NCI-H1092 treated with DMSO at 0.1 percent for 48 hours (cell line): ENCODE data around the gene ANO2.

ENCODE experiments used
- DNase-seq: peaks from one replicate; lab custom pipeline; 2025; lab: John Stamatoyannopoulos, UW

The ANO2 gene

DNA sequence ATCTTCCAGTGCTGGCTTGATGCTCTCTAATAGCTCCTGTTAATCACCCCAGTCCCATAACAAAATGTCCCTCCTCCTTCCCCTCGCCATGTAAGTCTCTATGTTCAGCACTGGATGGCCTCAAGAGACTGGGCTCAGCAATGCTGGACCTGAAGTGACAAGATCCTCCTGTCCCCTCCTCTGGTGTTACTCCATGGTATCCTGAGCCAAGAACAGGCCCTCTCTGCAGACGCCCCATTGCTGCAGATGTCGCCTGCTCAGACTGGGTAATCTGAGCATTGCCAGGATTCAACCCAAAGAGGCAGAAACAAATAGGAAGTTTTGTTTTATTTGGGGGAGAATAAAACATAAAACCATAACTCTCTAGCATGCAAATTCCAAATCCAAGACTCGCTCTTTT, 363.4 kb downstream of the ANO2 start:
- no peak for DNase-seq

DNA sequence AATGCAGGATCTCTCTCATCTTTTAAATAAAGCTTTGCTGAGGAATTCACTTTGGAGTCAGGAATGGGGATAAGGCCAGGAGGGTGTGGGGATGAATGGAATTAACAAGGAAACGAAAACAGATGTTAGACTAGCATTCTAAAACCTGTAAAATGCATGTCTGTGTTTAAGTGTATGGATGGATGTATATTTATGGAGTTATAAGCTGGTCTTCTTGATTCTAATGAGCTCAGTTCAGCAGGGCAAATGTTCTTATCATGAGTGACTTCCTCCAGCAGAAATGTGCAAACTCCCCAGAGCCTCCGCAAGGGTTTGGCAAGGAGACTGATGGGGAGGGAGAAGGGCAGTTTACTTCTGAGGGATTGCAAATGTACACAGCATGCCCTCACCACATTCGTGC, 364.0 kb downstream of the ANO2 start:
- DNase-seq, result no peak

DNA sequence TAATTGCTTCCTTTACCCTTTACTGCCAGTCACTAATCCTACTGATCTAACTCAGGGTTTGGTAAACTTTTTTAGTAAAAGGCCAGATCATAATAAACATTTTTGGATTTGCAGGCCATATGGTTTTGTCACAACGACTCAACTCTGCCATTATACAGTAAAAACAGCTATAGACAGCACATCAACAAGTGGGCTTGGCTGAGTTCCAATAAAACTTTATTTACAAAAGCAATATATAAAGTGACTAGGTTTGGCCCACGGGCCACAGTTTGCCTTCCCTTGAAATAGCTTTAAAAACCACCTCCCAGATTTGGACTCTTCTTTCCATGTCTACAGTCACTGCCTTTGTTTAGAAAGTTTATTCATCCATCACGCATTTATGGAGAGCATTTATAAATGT, 366.3 kb downstream of the ANO2 start:
- no peak for DNase-seq

DNA sequence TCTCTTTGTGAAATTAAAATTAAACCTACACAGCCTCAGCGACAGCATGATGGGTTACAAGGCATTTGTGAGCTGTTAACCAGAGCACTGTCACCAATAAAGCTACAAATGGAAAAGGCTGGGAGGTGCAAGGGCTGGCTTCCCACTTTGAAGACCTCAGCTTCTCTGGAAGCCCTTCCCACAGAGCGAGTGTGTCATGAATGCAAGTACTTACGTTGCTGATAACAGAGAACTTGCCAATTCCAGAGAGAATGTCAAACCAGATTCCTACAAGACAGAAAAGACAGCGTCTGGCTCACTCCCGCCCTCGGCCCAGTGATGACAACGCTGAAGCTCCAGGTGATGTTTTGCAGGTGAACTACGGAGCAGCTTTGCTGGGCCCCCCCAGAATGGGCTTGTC, 367.3 kb downstream of the ANO2 start:
- no peak for DNase-seq

DNA sequence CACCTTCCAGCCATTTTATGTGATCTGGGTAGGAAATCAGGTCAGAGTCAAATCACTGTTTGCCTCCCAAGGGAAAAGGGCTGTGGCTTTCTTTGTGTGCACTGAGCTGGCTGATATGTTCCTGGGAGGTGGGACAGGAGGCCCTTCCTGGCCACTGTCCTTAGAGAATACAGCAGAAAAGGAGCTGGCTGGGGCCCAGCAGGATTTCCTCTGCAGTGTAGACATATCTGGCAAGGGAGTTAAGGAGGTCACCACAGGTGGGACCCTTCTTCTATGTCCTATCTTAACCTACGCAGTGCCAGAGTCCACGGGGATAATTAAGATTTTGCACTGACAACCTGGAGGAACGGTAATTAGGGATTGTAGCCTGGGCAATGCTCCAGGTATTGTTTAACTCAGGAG, 367.8 kb downstream of the ANO2 start:
- DNase-seq, result no peak

- no peak for DNase-seq
Observed at GRCh38 chr12:5575987-5576386, 369.1 kb downstream of the ANO2 start.

DNA sequence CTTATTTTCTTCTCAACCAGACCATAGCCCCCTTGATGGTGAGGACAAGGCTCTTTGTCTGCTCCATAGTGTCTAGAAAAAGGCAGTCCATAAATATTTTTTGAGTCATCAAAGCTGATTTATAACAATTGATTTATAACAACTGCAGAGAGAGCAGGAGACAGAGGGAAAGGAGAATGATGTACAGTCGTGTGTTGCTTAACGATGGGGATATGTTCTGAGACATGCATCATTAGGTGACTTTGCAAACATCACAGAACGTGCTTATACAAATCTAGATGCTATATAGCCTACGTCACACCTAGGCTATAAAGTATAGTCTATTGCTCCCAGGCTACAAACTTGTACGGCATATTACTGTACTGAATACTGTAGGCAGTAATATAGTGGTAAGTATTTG, 369.8 kb downstream of the ANO2 start:
- no peak for DNase-seq

DNA sequence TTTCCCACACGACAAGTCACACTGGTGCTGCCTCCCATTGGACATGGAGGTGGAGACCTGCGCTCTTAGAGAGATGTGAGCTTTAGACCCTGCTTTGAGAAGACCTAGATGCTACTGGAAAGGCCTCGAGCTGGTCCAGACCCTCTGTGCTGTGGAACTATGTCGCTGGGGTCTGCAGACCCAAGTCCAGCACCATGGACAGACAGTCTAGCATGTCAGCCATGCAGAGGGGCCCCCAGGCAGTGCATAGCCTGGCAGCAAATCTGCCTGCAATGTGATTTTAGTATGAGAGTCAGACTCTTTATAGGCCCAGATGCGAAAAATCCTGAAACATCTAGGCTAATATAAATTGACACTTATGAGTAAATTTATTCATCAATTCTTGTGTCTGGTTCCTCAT, 371.7 kb downstream of the ANO2 start:
- DNase-seq, result no peak

DNA sequence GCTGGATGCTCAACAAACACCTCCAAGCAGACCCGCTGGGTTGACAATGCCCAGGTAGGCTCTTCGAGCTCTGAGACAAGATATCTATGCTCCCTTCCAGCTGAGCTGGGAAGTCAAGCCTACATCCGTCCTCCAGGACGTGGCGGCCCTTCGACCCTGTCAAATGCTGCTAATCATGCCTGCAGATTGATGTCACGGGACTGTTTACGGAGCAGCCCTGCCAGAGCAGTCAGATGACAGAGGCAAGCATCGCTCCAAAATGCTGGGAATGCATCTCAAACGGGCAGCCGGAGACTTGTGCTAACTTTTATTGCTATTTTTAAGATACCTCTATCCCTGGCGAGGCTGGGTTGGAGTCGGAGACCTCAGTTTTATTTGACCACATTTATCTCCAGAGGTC, 373.9 kb downstream of the ANO2 start:
- no peak for DNase-seq

DNA sequence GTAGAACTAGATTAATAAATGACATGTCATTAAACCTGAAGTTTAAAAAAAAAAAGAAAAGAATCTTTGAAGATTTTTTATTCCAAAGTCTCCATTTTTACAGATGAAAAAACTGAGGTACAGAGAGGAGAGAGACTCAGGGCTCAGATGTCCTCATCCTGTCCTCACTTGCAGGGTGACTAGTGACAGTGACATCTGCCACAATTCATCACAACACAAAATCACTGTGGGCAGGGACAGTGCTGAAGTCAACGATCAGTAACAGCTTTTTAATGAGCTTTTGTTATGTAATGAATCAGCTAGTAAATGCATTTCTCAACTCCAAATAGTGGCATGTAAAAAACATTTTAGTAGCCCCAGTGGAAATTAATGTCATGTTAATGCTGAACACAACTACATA, 374.6 kb downstream of the ANO2 start:
- DNase-seq, result no peak

GRCh38 chr12:5568325-5568981, 376.6 kb downstream of the ANO2 start:
- no peak for DNase-seq

DNA sequence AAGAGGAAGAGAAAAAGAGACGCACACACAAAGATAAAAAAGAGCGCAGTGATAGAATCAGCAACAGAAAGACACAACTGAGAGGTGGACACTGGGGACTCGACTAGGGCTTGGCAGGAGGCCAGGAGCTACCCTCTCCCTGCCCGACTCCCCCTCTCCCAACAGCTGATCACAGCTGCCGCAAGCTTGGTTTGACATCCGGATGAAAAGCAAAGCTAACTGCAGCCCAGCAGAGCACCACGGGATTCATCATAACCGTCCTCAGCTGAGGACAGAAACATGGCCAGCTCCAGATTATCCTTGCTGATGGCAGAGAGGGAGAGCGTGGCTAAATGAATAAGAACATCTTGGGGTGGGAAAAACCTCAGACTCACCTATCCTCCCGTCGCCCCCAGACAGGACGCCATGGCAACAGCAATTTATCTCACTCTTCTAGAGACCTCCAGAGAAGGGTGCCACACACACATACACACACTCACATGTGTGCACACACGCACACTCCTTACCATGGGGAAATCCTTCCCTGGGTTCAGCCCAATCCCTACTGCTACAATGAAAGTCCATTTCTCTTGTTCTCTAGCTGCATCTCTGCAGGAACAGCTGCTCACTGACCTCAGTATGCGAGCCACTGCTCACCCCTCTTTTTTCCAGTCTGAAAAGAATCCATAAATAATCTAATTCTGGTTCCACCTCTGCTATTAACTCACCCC, 377.9 kb downstream of the ANO2 start:
- DNase-seq, result peak; percentile 69

- no peak for DNase-seq
Observed at GRCh38 chr12:5565933-5566599, 379.0 kb downstream of the ANO2 start.

DNA sequence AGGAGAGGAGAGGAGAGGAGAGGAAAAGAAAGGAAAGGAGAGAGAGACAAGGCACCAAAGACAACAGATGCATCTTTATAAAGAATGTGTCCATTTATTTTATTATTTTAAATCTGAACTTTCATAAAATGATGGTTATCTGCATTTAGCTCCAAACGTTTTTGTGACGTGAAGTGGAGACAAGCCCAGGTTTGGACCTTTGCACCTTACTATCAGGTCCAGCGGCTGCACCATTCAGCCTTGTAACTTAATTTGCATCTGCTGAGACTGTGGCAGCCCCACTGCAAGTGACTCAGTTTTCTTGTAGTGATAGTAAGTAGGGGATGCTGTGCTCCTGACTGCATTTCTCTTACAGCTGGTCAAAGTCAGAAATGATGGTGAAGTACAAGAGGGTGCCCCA, 382.5 kb downstream of the ANO2 start:
- no peak for DNase-seq

- DNase-seq, result no peak
Observed at GRCh38 chr12:5561846-5562245, 383.2 kb downstream of the ANO2 start.

- no peak for DNase-seq
Observed at GRCh38 chr12:5561057-5561456, 384.0 kb downstream of the ANO2 start.

- DNase-seq, result no peak
Observed at GRCh38 chr12:5560265-5560664, 384.8 kb downstream of the ANO2 start.

DNA sequence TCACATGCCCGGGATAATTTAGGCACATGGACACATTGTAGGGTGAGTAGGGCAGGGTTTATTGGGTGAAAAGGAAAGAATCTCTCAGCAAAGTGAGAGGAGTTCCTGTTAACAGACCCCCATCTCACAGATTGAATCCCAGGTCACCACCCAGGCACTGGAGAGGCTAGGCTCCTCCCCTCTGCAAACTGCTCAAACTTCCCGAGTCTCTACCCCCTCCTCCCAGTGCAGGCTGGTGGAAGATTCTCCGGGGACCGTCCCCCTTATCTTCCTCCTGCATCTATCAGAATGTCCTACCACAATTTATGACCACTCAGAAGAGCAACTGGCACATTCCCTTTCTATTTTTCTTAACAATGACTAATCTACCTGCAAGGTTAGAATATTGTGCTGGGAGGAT, 387.2 kb downstream of the ANO2 start:
- DNase-seq, result no peak

DNA sequence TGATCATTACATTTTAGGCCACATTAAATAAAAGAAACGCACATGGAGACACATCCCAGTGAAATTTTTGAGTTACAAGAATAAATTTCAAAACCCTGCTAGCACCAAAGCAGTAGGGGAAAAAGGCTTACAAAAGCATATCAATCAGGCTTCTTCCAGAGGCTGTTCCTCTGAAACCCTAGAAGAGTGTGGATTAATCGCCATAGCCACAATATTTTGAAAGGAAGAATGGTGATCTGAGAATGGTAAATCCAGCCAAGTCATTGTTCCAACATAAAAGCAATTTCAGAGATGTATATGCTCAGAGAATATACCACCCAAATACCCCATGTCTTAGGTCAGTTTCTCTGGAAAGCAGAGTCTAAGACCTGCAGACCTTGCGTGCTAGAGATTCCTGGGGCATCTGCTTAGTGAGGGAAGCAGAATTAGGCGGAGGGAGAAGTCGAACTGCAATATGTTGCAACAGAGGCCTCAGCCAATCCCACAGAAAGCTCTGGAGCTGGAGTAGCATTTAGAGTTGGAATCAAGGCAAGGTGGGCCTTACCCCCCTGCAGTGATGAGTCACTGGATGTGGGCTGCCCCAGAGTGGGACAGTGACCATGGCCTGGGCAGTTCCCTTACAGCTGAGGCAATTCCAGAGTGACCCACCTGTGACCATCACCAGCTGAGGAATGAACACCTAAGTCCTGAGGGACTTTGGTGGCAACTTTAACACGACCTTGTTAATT, 387.9 kb downstream of the ANO2 start:
- DNase-seq, result no peak

DNA sequence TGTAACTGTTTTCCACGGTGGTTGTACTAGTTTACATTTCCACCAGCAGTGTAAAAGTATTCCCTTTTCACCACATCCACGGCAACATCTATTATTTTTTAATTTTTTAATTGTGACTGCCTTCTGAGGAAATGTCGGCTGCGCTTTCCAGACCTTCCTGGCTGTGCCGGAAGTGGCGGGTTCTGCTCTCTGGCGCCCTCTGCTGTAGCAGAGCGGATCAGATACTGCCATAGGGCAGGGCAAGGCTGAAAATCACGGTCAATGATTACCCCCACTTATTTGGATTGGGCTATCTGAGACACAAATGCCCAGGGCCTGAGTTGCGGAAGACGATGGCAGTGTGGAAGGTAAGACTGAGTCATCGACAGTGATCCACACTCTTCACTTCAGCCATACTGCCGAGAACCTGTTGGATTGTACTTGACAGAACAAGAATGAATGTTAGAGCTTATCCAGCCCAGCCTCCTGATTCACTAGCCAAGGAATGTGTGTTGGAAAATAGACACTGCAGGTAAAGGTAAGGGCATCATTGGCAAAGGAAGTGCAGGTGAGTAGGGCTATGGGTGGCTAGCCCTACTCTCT, 388.9 kb downstream of the ANO2 start:
- no peak for DNase-seq

- DNase-seq, result no peak
Observed at GRCh38 chr12:5554711-5555110, 390.3 kb downstream of the ANO2 start.

DNA sequence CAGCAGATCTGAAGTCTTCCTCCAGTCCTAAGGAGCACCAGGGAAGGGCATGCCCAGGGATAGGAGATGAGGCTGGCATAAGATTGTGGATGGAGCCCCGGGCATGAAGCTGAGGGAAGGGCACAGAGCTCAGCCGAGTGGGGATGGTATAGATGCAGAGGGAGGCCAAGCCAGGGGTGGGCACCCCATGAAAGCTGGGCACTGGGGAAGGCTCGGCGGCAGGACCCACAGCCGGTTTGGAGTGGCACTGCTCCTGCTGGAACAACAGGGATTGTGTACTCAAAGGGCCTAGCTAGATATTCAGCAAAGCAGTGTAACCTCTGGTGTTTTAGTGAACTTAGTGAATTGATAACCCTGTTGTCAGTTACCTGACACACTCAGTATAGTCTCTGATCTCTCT, 396.0 kb downstream of the ANO2 start:
- DNase-seq, result no peak
